ENCODE data around the gene VIM.

VIM gene

GRCh38 chr10:17183110-17183509 lies 44.9 kb upstream of the VIM start:
- H3K27me3 ChIP-seq (ENCODE audit: control insufficient read depth in 3 of 3, insufficient read depth in 3 of 3, low read depth in 1 of 3, low read length in 3 of 3): no peaks in the 10 kb centered on the region
- no peak overlapping the region for H2BK5ac ChIP-seq (ENCODE audit: low read length)
- H3K9me3 ChIP-seq (replicated peaks in 1 of 2; ENCODE audit: control insufficient read depth in 2 of 2, insufficient read depth in 1 of 2, low read depth in 1 of 2, low read length in 2 of 2): peaks cover 0 to 1% of the 10 kb centered on the region in 2 donors
- no peaks in the 10 kb centered on the region for H3K36me3 ChIP-seq (replicated peaks in 1 of 2; ENCODE audit: control insufficient read depth in 2 of 2, insufficient read depth in 2 of 2, low read length in 2 of 2)
- no peak overlapping the region for H2BK15ac ChIP-seq (ENCODE audit: low read length)
- H3K23ac ChIP-seq (ENCODE audit: low read depth, low read length, poor library complexity): no peak overlapping the region
- H3K79me1 ChIP-seq (ENCODE audit: low read depth, low read length): no peaks in the 10 kb centered on the region
- H3K14ac ChIP-seq (ENCODE audit: low read length): no peak overlapping the region
- H3K4me3 ChIP-seq (ENCODE audit: low read length in 2 of 2): no peak overlapping the region
- H3K9ac ChIP-seq (ENCODE audit: low read depth, low read length, poor library complexity): no peak overlapping the region
- H3K27ac ChIP-seq (replicated peaks; ENCODE audit: low read length): no peak overlapping the region
- no peak overlapping the region for H4K91ac ChIP-seq (ENCODE audit: low read depth, low read length, poor library complexity)
- no peak overlapping the region for H2AK5ac ChIP-seq (ENCODE audit: low read depth, low read length)
- no peak for DNase-seq (ENCODE audit: low spot score)
- no peak overlapping the region for H3K4me2 ChIP-seq (ENCODE audit: insufficient read depth, low read length, poor library complexity, severe bottlenecking)
- no peak overlapping the region for H3K4ac ChIP-seq (ENCODE audit: low read length)
- H2AFZ ChIP-seq (ENCODE audit: low read length): no peak overlapping the region
- H4K8ac ChIP-seq (ENCODE audit: low read depth, low read length): no peak overlapping the region
- no CpG with 5 or more reads among the region's 2 CpGs for WGBS, 2 donors (ENCODE audit: extremely low coverage in 2 of 2, insufficient read length in 2 of 2, insufficient replicate concordance in 1 of 2)
- H2BK120ac ChIP-seq (ENCODE audit: low read depth, low read length): no peak overlapping the region
- H2BK12ac ChIP-seq (ENCODE audit: low read length): no peak overlapping the region
- H3K4me1 ChIP-seq (ENCODE audit: control insufficient read depth in 2 of 2, insufficient read depth in 1 of 2, low read depth in 1 of 2, low read length in 2 of 2): no peaks in the 10 kb centered on the region
- H3K18ac ChIP-seq (ENCODE audit: low read length): no peak overlapping the region

DNA sequence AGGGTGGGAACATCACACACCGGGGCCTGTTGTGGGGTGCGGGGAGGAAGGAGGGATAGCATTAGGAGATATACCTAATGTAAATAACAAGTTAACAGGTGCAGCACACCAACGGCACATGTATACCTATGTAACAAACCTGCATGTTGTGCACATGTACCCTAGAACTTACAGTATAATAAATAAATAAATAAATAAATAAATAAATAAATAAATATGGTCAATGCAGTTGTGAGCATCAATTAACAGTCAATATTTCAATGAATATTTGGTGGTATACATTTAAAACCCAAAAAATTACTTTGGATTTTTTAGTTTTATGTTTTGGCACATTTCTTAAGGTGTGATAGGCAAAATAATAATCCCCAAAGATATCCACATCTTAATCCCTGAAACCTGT lies 42.2 kb upstream of the VIM start:
- no peak overlapping the region for H4K8ac ChIP-seq (ENCODE audit: low read depth, low read length)
- DNase-seq (ENCODE audit: low spot score): no peak

DNA sequence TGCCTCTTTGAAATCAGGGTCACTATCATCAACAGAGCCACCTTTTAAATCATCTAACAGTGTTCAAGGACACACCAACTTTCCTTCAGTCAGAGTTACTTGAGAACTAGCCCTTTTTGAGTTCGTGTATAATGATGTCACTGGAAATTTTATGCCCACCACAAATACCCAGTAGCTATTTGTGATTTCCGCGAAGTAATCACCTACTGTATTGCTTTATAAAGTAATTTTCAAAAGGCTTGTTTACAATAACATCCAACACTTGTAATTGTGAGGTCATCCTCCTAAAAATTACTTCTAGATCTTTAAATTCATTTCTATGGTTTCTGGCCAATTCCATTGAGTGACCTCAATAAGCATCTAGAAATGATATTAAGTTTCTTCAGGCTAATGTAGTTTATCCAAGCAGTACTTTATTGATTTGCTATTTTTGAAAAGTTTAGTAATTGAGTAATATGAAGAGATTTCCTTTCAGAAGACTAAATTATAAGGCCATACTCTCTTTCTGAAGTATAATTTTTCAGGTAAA lies 39.3 kb upstream of the VIM start:
- H2BK15ac ChIP-seq (ENCODE audit: low read length): no peak overlapping the region
- H4K8ac ChIP-seq (ENCODE audit: low read depth, low read length): no peak overlapping the region
- H2AFZ ChIP-seq (ENCODE audit: low read length): no peak overlapping the region
- no peak overlapping the region for H3K14ac ChIP-seq (ENCODE audit: low read length)
- H3K9me3 ChIP-seq (replicated peaks in 1 of 2; ENCODE audit: control insufficient read depth in 2 of 2, insufficient read depth in 1 of 2, low read depth in 1 of 2, low read length in 2 of 2): peaks cover 1 to 3% of the 10 kb centered on the region in 2 donors
- no peaks in the 10 kb centered on the region for H3K27me3 ChIP-seq (ENCODE audit: control insufficient read depth in 3 of 3, insufficient read depth in 3 of 3, low read depth in 1 of 3, low read length in 3 of 3)
- no peak overlapping the region for H2AK5ac ChIP-seq (ENCODE audit: low read depth, low read length)
- DNase-seq (ENCODE audit: low spot score): no peak
- no peak overlapping the region for H3K27ac ChIP-seq (replicated peaks; ENCODE audit: low read length)
- H3K9ac ChIP-seq (ENCODE audit: low read depth, low read length, poor library complexity): no peak overlapping the region
- H3K4ac ChIP-seq (ENCODE audit: low read length): no peak overlapping the region
- H3K4me3 ChIP-seq (ENCODE audit: low read length in 2 of 2): no peak overlapping the region
- WGBS, 2 donors (ENCODE audit: extremely low coverage in 2 of 2, insufficient read length in 2 of 2, insufficient replicate concordance in 1 of 2): no CpG with 5 or more reads among the region's 3 CpGs
- peaks cover 0 to 6% of the 10 kb centered on the region in 2 donors for H3K4me1 ChIP-seq (ENCODE audit: control insufficient read depth in 2 of 2, insufficient read depth in 1 of 2, low read depth in 1 of 2, low read length in 2 of 2)
- no peak overlapping the region for H2BK12ac ChIP-seq (ENCODE audit: low read length)
- no peak overlapping the region for H3K23ac ChIP-seq (ENCODE audit: low read depth, low read length, poor library complexity)
- no peak overlapping the region for H3K18ac ChIP-seq (ENCODE audit: low read length)
- no peak overlapping the region for H2BK120ac ChIP-seq (ENCODE audit: low read depth, low read length)
- no peak overlapping the region for H4K91ac ChIP-seq (ENCODE audit: low read depth, low read length, poor library complexity)
- no peak overlapping the region for H3K4me2 ChIP-seq (ENCODE audit: insufficient read depth, low read length, poor library complexity, severe bottlenecking)
- no peaks in the 10 kb centered on the region for H3K36me3 ChIP-seq (replicated peaks in 1 of 2; ENCODE audit: control insufficient read depth in 2 of 2, insufficient read depth in 2 of 2, low read length in 2 of 2)
- no peak overlapping the region for H2BK5ac ChIP-seq (ENCODE audit: low read length)
- no peaks in the 10 kb centered on the region for H3K79me1 ChIP-seq (ENCODE audit: low read depth, low read length)

More for the DNA sequence above, 42.2 kb upstream of the VIM start:
- H3K27me3 ChIP-seq (ENCODE audit: control insufficient read depth in 3 of 3, insufficient read depth in 3 of 3, low read depth in 1 of 3, low read length in 3 of 3): no peaks in the 10 kb centered on the region
- H3K4me1 ChIP-seq (ENCODE audit: control insufficient read depth in 2 of 2, insufficient read depth in 1 of 2, low read depth in 1 of 2, low read length in 2 of 2): peaks cover 0 to under 1% of the 10 kb centered on the region in 2 donors
- no peak overlapping the region for H3K18ac ChIP-seq (ENCODE audit: low read length)
- H3K9me3 ChIP-seq (replicated peaks in 1 of 2; ENCODE audit: control insufficient read depth in 2 of 2, insufficient read depth in 1 of 2, low read depth in 1 of 2, low read length in 2 of 2): peaks cover 0 to 1% of the 10 kb centered on the region in 2 donors
- no peak overlapping the region for H3K4me3 ChIP-seq (ENCODE audit: low read length in 2 of 2)
- H3K4ac ChIP-seq (ENCODE audit: low read length): no peak overlapping the region
- H2AK5ac ChIP-seq (ENCODE audit: low read depth, low read length): no peak overlapping the region
- no peak overlapping the region for H4K91ac ChIP-seq (ENCODE audit: low read depth, low read length, poor library complexity)
- no peak overlapping the region for H2AFZ ChIP-seq (ENCODE audit: low read length)
- no peaks in the 10 kb centered on the region for H3K36me3 ChIP-seq (replicated peaks in 1 of 2; ENCODE audit: control insufficient read depth in 2 of 2, insufficient read depth in 2 of 2, low read length in 2 of 2)
- no peaks in the 10 kb centered on the region for H3K79me1 ChIP-seq (ENCODE audit: low read depth, low read length)
- no peak overlapping the region for H2BK12ac ChIP-seq (ENCODE audit: low read length)
- no peak overlapping the region for H3K4me2 ChIP-seq (ENCODE audit: insufficient read depth, low read length, poor library complexity, severe bottlenecking)
- no peak overlapping the region for H3K27ac ChIP-seq (replicated peaks; ENCODE audit: low read length)
- no peak overlapping the region for H2BK5ac ChIP-seq (ENCODE audit: low read length)
- no peak overlapping the region for H2BK120ac ChIP-seq (ENCODE audit: low read depth, low read length)
- no CpG with 5 or more reads among the region's 3 CpGs for WGBS, 2 donors (ENCODE audit: extremely low coverage in 2 of 2, insufficient read length in 2 of 2, insufficient replicate concordance in 1 of 2)
- no peak overlapping the region for H2BK15ac ChIP-seq (ENCODE audit: low read length)
- H3K9ac ChIP-seq (ENCODE audit: low read depth, low read length, poor library complexity): no peak overlapping the region
- H3K14ac ChIP-seq (ENCODE audit: low read length): no peak overlapping the region
- H3K23ac ChIP-seq (ENCODE audit: low read depth, low read length, poor library complexity): no peak overlapping the region

DNA sequence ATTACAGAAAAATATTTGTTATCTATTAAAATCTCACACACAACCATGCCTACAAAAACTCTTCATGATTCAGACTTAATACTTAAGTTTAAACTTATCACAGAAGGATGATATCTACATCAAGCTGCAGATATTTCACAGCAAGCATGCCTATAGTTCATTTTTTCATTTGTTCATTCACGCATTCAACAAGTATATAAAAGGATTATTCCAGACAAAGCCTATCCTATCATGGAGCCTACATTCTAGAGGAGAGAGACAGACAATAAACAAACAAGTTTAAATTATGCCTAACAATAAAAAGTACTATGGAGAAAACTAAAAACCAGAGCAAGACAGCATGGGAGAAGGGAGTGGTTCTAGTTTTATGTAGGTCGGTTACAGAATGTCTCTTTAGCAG lies 37.4 kb upstream of the VIM start:
- H3K79me1 ChIP-seq (ENCODE audit: low read depth, low read length): no peaks in the 10 kb centered on the region
- no peak overlapping the region for H2AFZ ChIP-seq (ENCODE audit: low read length)
- H3K36me3 ChIP-seq (replicated peaks in 1 of 2; ENCODE audit: control insufficient read depth in 2 of 2, insufficient read depth in 2 of 2, low read length in 2 of 2): no peaks in the 10 kb centered on the region
- no peak overlapping the region for H3K4me3 ChIP-seq (ENCODE audit: low read length in 2 of 2)
- H3K23ac ChIP-seq (ENCODE audit: low read depth, low read length, poor library complexity): no peak overlapping the region
- H3K27me3 ChIP-seq (ENCODE audit: control insufficient read depth in 3 of 3, insufficient read depth in 3 of 3, low read depth in 1 of 3, low read length in 3 of 3): no peaks in the 10 kb centered on the region
- DNase-seq (ENCODE audit: low spot score): no peak
- no peak overlapping the region for H2AK5ac ChIP-seq (ENCODE audit: low read depth, low read length)
- peaks cover 0 to 6% of the 10 kb centered on the region in 2 donors for H3K4me1 ChIP-seq (ENCODE audit: control insufficient read depth in 2 of 2, insufficient read depth in 1 of 2, low read depth in 1 of 2, low read length in 2 of 2)
- H3K4ac ChIP-seq (ENCODE audit: low read length): no peak overlapping the region
- H3K27ac ChIP-seq (replicated peaks; ENCODE audit: low read length): no peak overlapping the region
- H3K9me3 ChIP-seq (replicated peaks in 1 of 2; ENCODE audit: control insufficient read depth in 2 of 2, insufficient read depth in 1 of 2, low read depth in 1 of 2, low read length in 2 of 2): peaks cover 1 to 8% of the 10 kb centered on the region in 2 donors
- no peak overlapping the region for H2BK12ac ChIP-seq (ENCODE audit: low read length)
- no peak overlapping the region for H3K9ac ChIP-seq (ENCODE audit: low read depth, low read length, poor library complexity)
- no peak overlapping the region for H2BK120ac ChIP-seq (ENCODE audit: low read depth, low read length)
- H3K14ac ChIP-seq (ENCODE audit: low read length): no peak overlapping the region
- no peak overlapping the region for H2BK5ac ChIP-seq (ENCODE audit: low read length)
- no peak overlapping the region for H4K91ac ChIP-seq (ENCODE audit: low read depth, low read length, poor library complexity)
- H3K18ac ChIP-seq (ENCODE audit: low read length): no peak overlapping the region
- no peak overlapping the region for H2BK15ac ChIP-seq (ENCODE audit: low read length)
- no peak overlapping the region for H4K8ac ChIP-seq (ENCODE audit: low read depth, low read length)
- no CpG with 5 or more reads among the region's 2 CpGs for WGBS, 2 donors (ENCODE audit: extremely low coverage in 2 of 2, insufficient read length in 2 of 2, insufficient replicate concordance in 1 of 2)
- no peak overlapping the region for H3K4me2 ChIP-seq (ENCODE audit: insufficient read depth, low read length, poor library complexity, severe bottlenecking)
